HuH-7.5 (cell line): ENCODE measurements around the gene TMEM89.

Experiments used
- DNase-seq: peaks from one replicate; pipeline ENCODE4 v3.0.0; 2011; ENCODE audit warnings: low spot score

The TMEM89 gene

GRCh38 chr3:48588230-48588629 lies 33.3 kb downstream of the TMEM89 start:
- no peak for DNase-seq

GRCh38 chr3:48587686-48588085 lies 33.9 kb downstream of the TMEM89 start:
- DNase-seq = no peak

GRCh38 chr3:48585411-48585810 lies 36.2 kb downstream of the TMEM89 start:
- no peak for DNase-seq

- no peak for DNase-seq
Measured at GRCh38 chr3:48584836-48585235, 36.7 kb downstream of the TMEM89 start.

GRCh38 chr3:48581621-48582481 lies 39.7 kb downstream of the TMEM89 start:
- no peak for DNase-seq

- no peak for DNase-seq
Measured at GRCh38 chr3:48576647-48577046, 44.9 kb downstream of the TMEM89 start.

- DNase-seq = no peak
Measured at GRCh38 chr3:48575366-48575765, 46.2 kb downstream of the TMEM89 start.

- no peak for DNase-seq
Measured at GRCh38 chr3:48573973-48574585, 47.5 kb downstream of the TMEM89 start.

GRCh38 chr3:48572517-48572916 lies 49.1 kb downstream of the TMEM89 start:
- DNase-seq = no peak

GRCh38 chr3:48571938-48572337 lies 49.6 kb downstream of the TMEM89 start:
- no peak for DNase-seq
